A549 treated with GW870086 at 1 μM for 4 hours (cell line): ENCODE results near the gene CD101. TPM values are rescaled to one million over a fixed set of nuclear protein-coding genes. Genes with fewer than 3 reads are reported as not detected.

Experiments used
- total RNA-seq: library from RNA; stranded (reverse); fragments of 200-300 nt; extraction: Qiagen RNA extraction; gene quantifications from 5 replicates; pipeline ENCODE4 v1.2.3, GENCODE V29; 2022; ENCODE audit warnings: low read depth

The CD101 gene, protein sequence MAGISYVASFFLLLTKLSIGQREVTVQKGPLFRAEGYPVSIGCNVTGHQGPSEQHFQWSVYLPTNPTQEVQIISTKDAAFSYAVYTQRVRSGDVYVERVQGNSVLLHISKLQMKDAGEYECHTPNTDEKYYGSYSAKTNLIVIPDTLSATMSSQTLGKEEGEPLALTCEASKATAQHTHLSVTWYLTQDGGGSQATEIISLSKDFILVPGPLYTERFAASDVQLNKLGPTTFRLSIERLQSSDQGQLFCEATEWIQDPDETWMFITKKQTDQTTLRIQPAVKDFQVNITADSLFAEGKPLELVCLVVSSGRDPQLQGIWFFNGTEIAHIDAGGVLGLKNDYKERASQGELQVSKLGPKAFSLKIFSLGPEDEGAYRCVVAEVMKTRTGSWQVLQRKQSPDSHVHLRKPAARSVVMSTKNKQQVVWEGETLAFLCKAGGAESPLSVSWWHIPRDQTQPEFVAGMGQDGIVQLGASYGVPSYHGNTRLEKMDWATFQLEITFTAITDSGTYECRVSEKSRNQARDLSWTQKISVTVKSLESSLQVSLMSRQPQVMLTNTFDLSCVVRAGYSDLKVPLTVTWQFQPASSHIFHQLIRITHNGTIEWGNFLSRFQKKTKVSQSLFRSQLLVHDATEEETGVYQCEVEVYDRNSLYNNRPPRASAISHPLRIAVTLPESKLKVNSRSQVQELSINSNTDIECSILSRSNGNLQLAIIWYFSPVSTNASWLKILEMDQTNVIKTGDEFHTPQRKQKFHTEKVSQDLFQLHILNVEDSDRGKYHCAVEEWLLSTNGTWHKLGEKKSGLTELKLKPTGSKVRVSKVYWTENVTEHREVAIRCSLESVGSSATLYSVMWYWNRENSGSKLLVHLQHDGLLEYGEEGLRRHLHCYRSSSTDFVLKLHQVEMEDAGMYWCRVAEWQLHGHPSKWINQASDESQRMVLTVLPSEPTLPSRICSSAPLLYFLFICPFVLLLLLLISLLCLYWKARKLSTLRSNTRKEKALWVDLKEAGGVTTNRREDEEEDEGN
- 0.06 to 0.35 TPM (median 0.10 TPM) in 5 replicates for total RNA-seq

DNA sequence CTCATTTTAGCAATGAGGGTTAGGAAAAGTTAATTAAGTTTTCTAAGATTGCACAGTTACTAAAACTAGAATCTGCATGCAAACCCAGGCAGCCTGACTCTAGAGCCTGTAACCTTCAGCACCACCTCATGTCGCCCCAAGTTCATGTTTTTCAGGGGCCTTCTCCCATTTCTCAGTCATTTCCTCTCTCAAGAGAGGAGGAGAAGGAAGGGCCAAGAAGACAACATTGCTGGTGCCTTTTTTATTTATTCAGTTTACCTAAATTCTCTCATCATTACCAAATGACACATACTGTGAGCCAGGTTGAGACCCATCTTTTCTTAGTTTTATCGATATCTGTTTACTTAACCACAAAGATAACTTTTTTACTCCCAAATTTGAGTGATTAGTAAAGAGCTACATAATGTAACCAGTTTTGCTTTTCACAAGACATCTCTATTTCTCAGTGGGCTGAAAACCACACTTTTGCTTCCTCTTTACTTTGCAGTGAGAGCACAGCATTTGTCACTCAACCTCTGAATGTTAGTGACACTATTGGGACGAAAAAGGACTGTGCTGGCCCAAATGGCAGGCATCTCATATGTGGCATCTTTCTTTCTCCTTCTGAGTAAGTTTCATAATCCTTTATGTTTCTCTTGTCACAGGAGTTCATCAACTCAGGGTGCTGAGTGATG, at the start of gene CD101:
Gene CD101 (plus strand): TSS at position 507 of the 674 bp plus-strand sequence. CDS start 58 bp downstream, at position 565.

GRCh38 chr1:117059678-117060440, 58.3 kb downstream of the CD101 start, which contains the start of gene TTF2:
TTF2 (plus strand) TSS chr1:117060326; CDS start chr1:117060347, 21 bp downstream.

Other genes starting within 250 kb of the CD101 start
- not detected in 5 replicates for gene CD2, start 247.3 kb upstream of the CD101 start, total RNA-seq
- gene PTGFRN, start 91.8 kb upstream of the CD101 start, total RNA-seq: 12.0 to 15.7 TPM (median 15.3 TPM) in 5 replicates
- 15.1 to 22.0 TPM (median 18.3 TPM) in 5 replicates for gene TTF2, start 58.6 kb downstream of the CD101 start, total RNA-seq
- 0.66 to 1.7 TPM (median 1.3 TPM) in 5 replicates for gene TRIM45, start 120.0 kb downstream of the CD101 start, total RNA-seq
- 0.06 to 0.08 TPM (median 0.06 TPM) in 3 of 5 replicates, not detected in the others for gene VTCN1, start 209.2 kb downstream of the CD101 start, total RNA-seq